ENCODE results near the gene TP53I11. TPM values are rescaled to one million over a fixed set of nuclear protein-coding genes. Genes with fewer than 3 reads are reported as not detected.

The TP53I11 gene
- total and polyA plus RNA-seq, 2 donors (not counting 1 experiment from before 2014, with no cell fraction given), result 25.0 to 229 TPM

GRCh38 chr11:44884056-44884455 is 66.6 kb downstream of the TP53I11 start:
- CTCF ChIA-PET, result no interaction called here
- H3K79me2 ChIP-seq (ENCODE audit: control insufficient read depth, insufficient read depth, low read length), result no peaks in the 10 kb centered on the region
- no peak overlapping the region for H3K9ac ChIP-seq (ENCODE audit: low read length)
- no peaks in the 10 kb centered on the region for H3K27me3 ChIP-seq (replicated peaks in 1 of 4; ENCODE audit: control extremely low read depth in 1 of 4, control insufficient read depth in 3 of 4, insufficient read depth in 4 of 4, low read length in 3 of 4)
- Mint-ChIP-seq H3K27me3 (no peaks in the 10 kb centered on the region), H3K27ac (no peak overlapping the region), H3K4me3 (no peak overlapping the region), H3K4me1 (no peaks in the 10 kb centered on the region), H3K9me3 (ENCODE audit: insufficient read depth) (no peaks in the 10 kb centered on the region)
- H3K4me3 ChIP-seq (ENCODE audit: control extremely low read depth in 1 of 5, extremely low read depth in 1 of 5, insufficient read depth in 1 of 5, low read depth in 2 of 5, low read length in 4 of 5), result no peak overlapping the region
- no peak overlapping the region for H3K4me2 ChIP-seq (replicated peaks; ENCODE audit: low read depth, low read length, poor library complexity, severe bottlenecking)
- 93% methylated on average over 6 of the region's 6 CpGs for WGBS (ENCODE audit: insufficient coverage)
- no peaks in the 10 kb centered on the region for H3K36me3 ChIP-seq (replicated peaks in 1 of 2; ENCODE audit: control extremely low read depth in 1 of 2, control insufficient read depth in 1 of 2, extremely low read depth in 1 of 2, insufficient read depth in 2 of 2, low read length in 1 of 2)
- ATAC-seq (ENCODE audit: low read depth) (no peak), DNase-seq (no peak)
- POLR2A ChIA-PET, result no interaction called here
- TF ChIP-seq EZH2 (IDR thresholded peaks at IDR 0.05; ENCODE audit: borderline replicate concordance, insufficient read depth, low read depth, low read length, poor library complexity, severe bottlenecking) (no peak), CTCF (IDR thresholded peaks at IDR 0.05) (no peak)
- no peak overlapping the region for H3K27ac ChIP-seq (ENCODE audit: low read length in 2 of 2)
- intact Hi-C loops (cut with micrococcal nuclease), result no loop called here
- H3K9me3 ChIP-seq (ENCODE audit: control extremely low read depth in 1 of 3, control insufficient read depth in 2 of 3, insufficient read depth in 1 of 3, low read length in 2 of 3), result no peaks in the 10 kb centered on the region
- no peaks in the 10 kb centered on the region for H3K4me1 ChIP-seq (ENCODE audit: control insufficient read depth in 2 of 2, insufficient read depth in 2 of 2, low read length in 2 of 2)
- H4K20me1 ChIP-seq (ENCODE audit: control insufficient read depth, insufficient read depth, low read length, poor library complexity, severe bottlenecking), result no peaks in the 10 kb centered on the region
- H2AFZ ChIP-seq (ENCODE audit: insufficient read depth, low read depth, low read length, poor library complexity, severe bottlenecking), result no peak overlapping the region

- no peaks in the 10 kb centered on the region for H3K27me3 Mint-ChIP-seq
- H3K4me1 Mint-ChIP-seq, result no peaks in the 10 kb centered on the region
- POLR2A ChIA-PET, result no interaction called here
- H3K4me2 ChIP-seq (replicated peaks; ENCODE audit: low read depth, low read length, poor library complexity, severe bottlenecking), result no peak overlapping the region
- intact Hi-C loops (cut with micrococcal nuclease), result no loop called here
- ATAC-seq (ENCODE audit: low read depth) (no peak), DNase-seq (no peak)
- H4K20me1 ChIP-seq (ENCODE audit: control insufficient read depth, insufficient read depth, low read length, poor library complexity, severe bottlenecking), result no peaks in the 10 kb centered on the region
- no peaks in the 10 kb centered on the region for H3K9me3 ChIP-seq (ENCODE audit: control extremely low read depth in 1 of 3, control insufficient read depth in 2 of 3, insufficient read depth in 1 of 3, low read length in 2 of 3)
- CTCF ChIA-PET, result no interaction called here
- TF ChIP-seq CTCF (IDR thresholded peaks at IDR 0.05), result no peak
- no peak for TF ChIP-seq EZH2 (IDR thresholded peaks at IDR 0.05; ENCODE audit: borderline replicate concordance, insufficient read depth, low read depth, low read length, poor library complexity, severe bottlenecking)
- H3K27me3 ChIP-seq (replicated peaks in 1 of 4; ENCODE audit: control extremely low read depth in 1 of 4, control insufficient read depth in 3 of 4, insufficient read depth in 4 of 4, low read length in 3 of 4), result no peaks in the 10 kb centered on the region
- no peaks in the 10 kb centered on the region for H3K4me1 ChIP-seq (ENCODE audit: control insufficient read depth in 2 of 2, insufficient read depth in 2 of 2, low read length in 2 of 2)
- WGBS (ENCODE audit: insufficient coverage), result 59% methylated on average over 6 of the region's 6 CpGs
- H3K9ac ChIP-seq (ENCODE audit: low read length), result no peak overlapping the region
- H3K4me3 Mint-ChIP-seq, result no peak overlapping the region
- no peak overlapping the region for H3K27ac Mint-ChIP-seq
- no peak overlapping the region for H3K4me3 ChIP-seq (ENCODE audit: control extremely low read depth in 1 of 5, extremely low read depth in 1 of 5, insufficient read depth in 1 of 5, low read depth in 2 of 5, low read length in 4 of 5)
- no peak overlapping the region for H2AFZ ChIP-seq (ENCODE audit: insufficient read depth, low read depth, low read length, poor library complexity, severe bottlenecking)
- no peaks in the 10 kb centered on the region for H3K36me3 ChIP-seq (replicated peaks in 1 of 2; ENCODE audit: control extremely low read depth in 1 of 2, control insufficient read depth in 1 of 2, extremely low read depth in 1 of 2, insufficient read depth in 2 of 2, low read length in 1 of 2)
- H3K27ac ChIP-seq (ENCODE audit: low read length in 2 of 2), result no peak overlapping the region
- H3K79me2 ChIP-seq (ENCODE audit: control insufficient read depth, insufficient read depth, low read length), result no peaks in the 10 kb centered on the region
- no peaks in the 10 kb centered on the region for H3K9me3 Mint-ChIP-seq (ENCODE audit: insufficient read depth)
These were observed 67.4 kb downstream of the TP53I11 start for GRCh38 chr11:44883277-44883676.

Other genes starting within 250 kb of the TP53I11 start
- 1.6 and 2.0 TPM in 2 replicates for gene TSPAN18, start 223.9 kb downstream of the TP53I11 start, total RNA-seq
- 0.75 and 0.97 TPM in 2 replicates for gene TSPAN18, start 223.9 kb downstream of the TP53I11 start, polyA plus RNA-seq
- gene PRDM11, start 195.8 kb upstream of the TP53I11 start, total RNA-seq, result 25.3 and 26.2 TPM in 2 replicates
- gene PRDM11, start 195.8 kb upstream of the TP53I11 start, polyA plus RNA-seq, result 7.1 and 9.5 TPM in 2 replicates

Measured in B cell (primary cell).